ENCODE results near the gene ROBO2. TPM values are rescaled to one million over a fixed set of nuclear protein-coding genes. Genes with fewer than 3 reads are reported as not detected.

Gene ROBO2
- polyA plus RNA-seq, 2 of the 4 experiments (the other 2 are of a cell fraction): 0.04 TPM; not detected in 1

DNA sequence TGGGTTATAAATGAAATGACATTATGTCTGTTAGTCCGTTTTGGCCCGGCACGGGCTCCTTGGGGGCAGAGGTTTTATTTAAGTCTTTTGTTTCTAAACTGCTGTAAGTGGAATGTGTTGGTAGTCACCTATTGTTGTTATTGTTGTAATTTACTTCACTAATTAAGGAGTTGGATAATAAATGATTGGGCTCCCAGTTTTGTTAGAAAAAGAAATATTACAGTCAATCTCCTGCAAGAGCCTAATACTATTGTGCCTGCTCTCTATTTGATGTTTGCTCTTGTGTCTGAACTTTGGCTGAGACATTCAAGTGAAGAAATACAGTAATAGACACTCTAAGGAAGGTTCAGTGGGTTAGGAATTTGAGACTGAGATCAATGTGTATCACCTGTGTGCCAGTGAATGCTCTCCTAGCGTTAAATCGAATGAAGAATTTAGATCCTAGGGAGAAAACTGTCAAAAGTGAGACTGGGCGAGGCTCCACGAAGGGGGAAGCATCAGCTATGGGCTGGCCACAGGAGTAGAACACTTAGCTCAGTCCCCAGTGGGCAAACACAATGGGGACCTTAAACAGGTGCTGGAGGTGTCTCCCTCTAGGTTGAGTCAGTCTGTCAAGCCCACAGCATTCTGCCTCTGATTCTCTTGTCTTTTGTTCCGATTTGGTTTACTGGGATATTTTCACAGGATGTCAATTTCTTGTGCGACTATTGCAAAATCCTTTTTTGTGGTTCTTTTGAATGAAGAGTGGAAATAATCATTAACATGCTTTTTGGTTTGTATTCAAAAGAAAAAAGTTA, 1.2 kb downstream of the ROBO2 start:
- H3K9me3 ChIP-seq: no peaks in the 10 kb centered on the region
- no peak overlapping the region for H3K4me2 ChIP-seq
- H3K27ac ChIP-seq: no peak overlapping the region
- peaks cover 9% of the 10 kb centered on the region; the same call in 1 of the 3 replicates for H3K4me1 ChIP-seq
- no peak overlapping the region for H3K4me3 ChIP-seq
- POLR2A ChIA-PET: no interaction called here
- FAIRE-seq: no peak
- no peak for ATAC-seq
- DNase-seq (ENCODE audit: low read depth in 1 of 2, low spot score in 1 of 2): no peak
- no peak for TF ChIP-seq EHF (CRISPR knock-in tag; IDR thresholded peaks at IDR 0.05)
- TF ChIP-seq JUNB (IDR thresholded peaks at IDR 0.05): no peak
- TF ChIP-seq ZFP36 (IDR thresholded peaks at IDR 0.05; ENCODE audit: borderline replicate concordance, partially characterized antibody): no peak
- TF ChIP-seq, protein P1, sequence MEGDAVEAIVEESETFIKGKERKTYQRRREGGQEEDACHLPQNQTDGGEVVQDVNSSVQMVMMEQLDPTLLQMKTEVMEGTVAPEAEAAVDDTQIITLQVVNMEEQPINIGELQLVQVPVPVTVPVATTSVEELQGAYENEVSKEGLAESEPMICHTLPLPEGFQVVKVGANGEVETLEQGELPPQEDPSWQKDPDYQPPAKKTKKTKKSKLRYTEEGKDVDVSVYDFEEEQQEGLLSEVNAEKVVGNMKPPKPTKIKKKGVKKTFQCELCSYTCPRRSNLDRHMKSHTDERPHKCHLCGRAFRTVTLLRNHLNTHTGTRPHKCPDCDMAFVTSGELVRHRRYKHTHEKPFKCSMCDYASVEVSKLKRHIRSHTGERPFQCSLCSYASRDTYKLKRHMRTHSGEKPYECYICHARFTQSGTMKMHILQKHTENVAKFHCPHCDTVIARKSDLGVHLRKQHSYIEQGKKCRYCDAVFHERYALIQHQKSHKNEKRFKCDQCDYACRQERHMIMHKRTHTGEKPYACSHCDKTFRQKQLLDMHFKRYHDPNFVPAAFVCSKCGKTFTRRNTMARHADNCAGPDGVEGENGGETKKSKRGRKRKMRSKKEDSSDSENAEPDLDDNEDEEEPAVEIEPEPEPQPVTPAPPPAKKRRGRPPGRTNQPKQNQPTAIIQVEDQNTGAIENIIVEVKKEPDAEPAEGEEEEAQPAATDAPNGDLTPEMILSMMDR (IDR thresholded peaks at IDR 0.05): no peak
- TF ChIP-seq EHMT2 (IDR thresholded peaks at IDR 0.05; ENCODE audit: low read depth): no peak
- TF ChIP-seq, protein P2, sequence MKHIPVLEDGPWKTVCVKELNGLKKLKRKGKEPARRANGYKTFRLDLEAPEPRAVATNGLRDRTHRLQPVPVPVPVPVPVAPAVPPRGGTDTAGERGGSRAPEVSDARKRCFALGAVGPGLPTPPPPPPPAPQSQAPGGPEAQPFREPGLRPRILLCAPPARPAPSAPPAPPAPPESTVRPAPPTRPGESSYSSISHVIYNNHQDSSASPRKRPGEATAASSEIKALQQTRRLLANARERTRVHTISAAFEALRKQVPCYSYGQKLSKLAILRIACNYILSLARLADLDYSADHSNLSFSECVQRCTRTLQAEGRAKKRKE (CRISPR knock-in tag; IDR thresholded peaks at IDR 0.05; ENCODE audit: low read depth): no peak
- TF ChIP-seq HOXB13 (CRISPR knock-in tag; IDR thresholded peaks at IDR 0.05; ENCODE audit: low read depth): no peak
- no peak for TF ChIP-seq CHD2 (IDR thresholded peaks at IDR 0.05; ENCODE audit: low read length, partially characterized antibody)
- TF ChIP-seq, protein P3, sequence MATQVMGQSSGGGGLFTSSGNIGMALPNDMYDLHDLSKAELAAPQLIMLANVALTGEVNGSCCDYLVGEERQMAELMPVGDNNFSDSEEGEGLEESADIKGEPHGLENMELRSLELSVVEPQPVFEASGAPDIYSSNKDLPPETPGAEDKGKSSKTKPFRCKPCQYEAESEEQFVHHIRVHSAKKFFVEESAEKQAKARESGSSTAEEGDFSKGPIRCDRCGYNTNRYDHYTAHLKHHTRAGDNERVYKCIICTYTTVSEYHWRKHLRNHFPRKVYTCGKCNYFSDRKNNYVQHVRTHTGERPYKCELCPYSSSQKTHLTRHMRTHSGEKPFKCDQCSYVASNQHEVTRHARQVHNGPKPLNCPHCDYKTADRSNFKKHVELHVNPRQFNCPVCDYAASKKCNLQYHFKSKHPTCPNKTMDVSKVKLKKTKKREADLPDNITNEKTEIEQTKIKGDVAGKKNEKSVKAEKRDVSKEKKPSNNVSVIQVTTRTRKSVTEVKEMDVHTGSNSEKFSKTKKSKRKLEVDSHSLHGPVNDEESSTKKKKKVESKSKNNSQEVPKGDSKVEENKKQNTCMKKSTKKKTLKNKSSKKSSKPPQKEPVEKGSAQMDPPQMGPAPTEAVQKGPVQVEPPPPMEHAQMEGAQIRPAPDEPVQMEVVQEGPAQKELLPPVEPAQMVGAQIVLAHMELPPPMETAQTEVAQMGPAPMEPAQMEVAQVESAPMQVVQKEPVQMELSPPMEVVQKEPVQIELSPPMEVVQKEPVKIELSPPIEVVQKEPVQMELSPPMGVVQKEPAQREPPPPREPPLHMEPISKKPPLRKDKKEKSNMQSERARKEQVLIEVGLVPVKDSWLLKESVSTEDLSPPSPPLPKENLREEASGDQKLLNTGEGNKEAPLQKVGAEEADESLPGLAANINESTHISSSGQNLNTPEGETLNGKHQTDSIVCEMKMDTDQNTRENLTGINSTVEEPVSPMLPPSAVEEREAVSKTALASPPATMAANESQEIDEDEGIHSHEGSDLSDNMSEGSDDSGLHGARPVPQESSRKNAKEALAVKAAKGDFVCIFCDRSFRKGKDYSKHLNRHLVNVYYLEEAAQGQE (IDR thresholded peaks at IDR 0.05): no peak
- TF ChIP-seq FOXS1 (CRISPR knock-in tag; IDR thresholded peaks at IDR 0.05): no peak
- TF ChIP-seq CHD4 (IDR thresholded peaks at IDR 0.05; ENCODE audit: borderline replicate concordance): no peak
- TF ChIP-seq ZSCAN20 (CRISPR knock-in tag; IDR thresholded peaks at IDR 0.05): no peak
- TF ChIP-seq, protein P4, sequence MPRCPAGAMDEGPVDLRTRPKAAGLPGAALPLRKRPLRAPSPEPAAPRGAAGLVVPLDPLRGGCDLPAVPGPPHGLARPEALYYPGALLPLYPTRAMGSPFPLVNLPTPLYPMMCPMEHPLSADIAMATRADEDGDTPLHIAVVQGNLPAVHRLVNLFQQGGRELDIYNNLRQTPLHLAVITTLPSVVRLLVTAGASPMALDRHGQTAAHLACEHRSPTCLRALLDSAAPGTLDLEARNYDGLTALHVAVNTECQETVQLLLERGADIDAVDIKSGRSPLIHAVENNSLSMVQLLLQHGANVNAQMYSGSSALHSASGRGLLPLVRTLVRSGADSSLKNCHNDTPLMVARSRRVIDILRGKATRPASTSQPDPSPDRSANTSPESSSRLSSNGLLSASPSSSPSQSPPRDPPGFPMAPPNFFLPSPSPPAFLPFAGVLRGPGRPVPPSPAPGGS (IDR thresholded peaks at IDR 0.05): no peak
- TF ChIP-seq RCOR1 (IDR thresholded peaks at IDR 0.05; ENCODE audit: low read depth, low read length): no peak
- TF ChIP-seq SREBF2 (IDR thresholded peaks at IDR 0.05): no peak
- no peak for TF ChIP-seq RNF2 (IDR thresholded peaks at IDR 0.05; ENCODE audit: borderline replicate concordance, low read depth)
- TF ChIP-seq TFCP2L1 (CRISPR knock-in tag; IDR thresholded peaks at IDR 0.05): no peak
- no peak for TF ChIP-seq POLR2AphosphoS2 (conservative IDR thresholded peaks at IDR 0.05; ENCODE audit: low read length)
- TF ChIP-seq NPAS2 (CRISPR knock-in tag; IDR thresholded peaks at IDR 0.05; ENCODE audit: borderline replicate concordance): no peak
- no peak for TF ChIP-seq ZC3H11A (IDR thresholded peaks at IDR 0.05)
- 10% methylated on average over 9 of the region's 9 CpGs for WGBS (ENCODE audit: missing lambda C conversion rate)
- CTCF ChIA-PET: no interaction called here
